ENCODE data around the gene SLX4IP. TPM values are rescaled to one million over a fixed set of nuclear protein-coding genes. Genes with fewer than 3 reads are reported as not detected.

SLX4IP gene
- total RNA-seq, 2 experiments from 2014 or later, result 1.6 to 1.8 TPM

DNA sequence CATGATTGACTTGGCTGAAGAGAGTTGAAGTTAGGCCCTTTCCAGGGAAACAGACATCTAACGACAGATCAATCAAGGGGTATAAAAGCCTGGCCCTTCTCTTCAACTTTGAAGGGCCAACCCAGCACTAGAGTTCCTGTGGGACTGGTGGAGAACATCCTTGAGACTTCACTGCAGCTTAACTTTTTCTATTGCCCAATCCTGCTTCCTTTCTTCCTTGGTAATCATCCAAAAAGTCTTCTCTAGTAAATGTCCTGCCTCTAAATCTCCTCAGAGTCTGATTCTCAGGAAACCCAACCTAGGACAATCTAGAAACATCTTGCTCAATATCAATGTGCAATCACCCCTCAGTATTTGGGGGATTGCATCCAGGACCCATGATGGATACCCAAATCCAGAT, 3.0 kb upstream of the SLX4IP start:
- Mint-ChIP-seq H3K27me3 (no peaks in the 10 kb centered on the region), H3K36me3 (ENCODE audit: low read depth) (peaks cover 21% of the 10 kb centered on the region), H3K4me1 (ENCODE audit: low read depth) (peaks cover 83% of the 10 kb centered on the region), H3K4me3 (peak overlapping the region; percentile 50), H3K9me3 (no peaks in the 10 kb centered on the region), H3K27ac (peak overlapping the region; percentile 65)
- no peaks in the 10 kb centered on the region for H3K9me3 ChIP-seq (ENCODE audit: control insufficient read depth in 1 of 2, insufficient read depth in 1 of 2, low read length in 2 of 2)
- intact Hi-C loops (cut with DNase I, micrococcal nuclease), result loop anchor here (2.0 to 10.0 kb wide), 3 partner anchors 73 to 1465 kb away; partner anchors contain the start of gene ANKEF1 (in 1 of the 2)
- H3K36me3 ChIP-seq (ENCODE audit: insufficient read depth, low read length), result peaks cover 4% of the 10 kb centered on the region
- H3K27me3 ChIP-seq (ENCODE audit: control insufficient read depth in 1 of 2, insufficient read depth in 2 of 2, low read length in 2 of 2), result no peaks in the 10 kb centered on the region
- CTCF ChIA-PET, result no interaction called here
- POLR2A ChIA-PET, result no interaction called here
- ATAC-seq (ENCODE audit: poor library complexity) (no peak), DNase-seq (no peak)
- peaks cover 19% of the 10 kb centered on the region for H3K4me1 ChIP-seq (ENCODE audit: insufficient read depth, low read length)
- no peak overlapping the region for H3K27ac ChIP-seq (ENCODE audit: low read depth in 1 of 2, low read length in 2 of 2)
- H3K4me3 ChIP-seq (ENCODE audit: low read length), result no peak overlapping the region
- TF ChIP-seq, protein P1, sequence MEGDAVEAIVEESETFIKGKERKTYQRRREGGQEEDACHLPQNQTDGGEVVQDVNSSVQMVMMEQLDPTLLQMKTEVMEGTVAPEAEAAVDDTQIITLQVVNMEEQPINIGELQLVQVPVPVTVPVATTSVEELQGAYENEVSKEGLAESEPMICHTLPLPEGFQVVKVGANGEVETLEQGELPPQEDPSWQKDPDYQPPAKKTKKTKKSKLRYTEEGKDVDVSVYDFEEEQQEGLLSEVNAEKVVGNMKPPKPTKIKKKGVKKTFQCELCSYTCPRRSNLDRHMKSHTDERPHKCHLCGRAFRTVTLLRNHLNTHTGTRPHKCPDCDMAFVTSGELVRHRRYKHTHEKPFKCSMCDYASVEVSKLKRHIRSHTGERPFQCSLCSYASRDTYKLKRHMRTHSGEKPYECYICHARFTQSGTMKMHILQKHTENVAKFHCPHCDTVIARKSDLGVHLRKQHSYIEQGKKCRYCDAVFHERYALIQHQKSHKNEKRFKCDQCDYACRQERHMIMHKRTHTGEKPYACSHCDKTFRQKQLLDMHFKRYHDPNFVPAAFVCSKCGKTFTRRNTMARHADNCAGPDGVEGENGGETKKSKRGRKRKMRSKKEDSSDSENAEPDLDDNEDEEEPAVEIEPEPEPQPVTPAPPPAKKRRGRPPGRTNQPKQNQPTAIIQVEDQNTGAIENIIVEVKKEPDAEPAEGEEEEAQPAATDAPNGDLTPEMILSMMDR (IDR thresholded peaks at IDR 0.05), result no peak

DNA sequence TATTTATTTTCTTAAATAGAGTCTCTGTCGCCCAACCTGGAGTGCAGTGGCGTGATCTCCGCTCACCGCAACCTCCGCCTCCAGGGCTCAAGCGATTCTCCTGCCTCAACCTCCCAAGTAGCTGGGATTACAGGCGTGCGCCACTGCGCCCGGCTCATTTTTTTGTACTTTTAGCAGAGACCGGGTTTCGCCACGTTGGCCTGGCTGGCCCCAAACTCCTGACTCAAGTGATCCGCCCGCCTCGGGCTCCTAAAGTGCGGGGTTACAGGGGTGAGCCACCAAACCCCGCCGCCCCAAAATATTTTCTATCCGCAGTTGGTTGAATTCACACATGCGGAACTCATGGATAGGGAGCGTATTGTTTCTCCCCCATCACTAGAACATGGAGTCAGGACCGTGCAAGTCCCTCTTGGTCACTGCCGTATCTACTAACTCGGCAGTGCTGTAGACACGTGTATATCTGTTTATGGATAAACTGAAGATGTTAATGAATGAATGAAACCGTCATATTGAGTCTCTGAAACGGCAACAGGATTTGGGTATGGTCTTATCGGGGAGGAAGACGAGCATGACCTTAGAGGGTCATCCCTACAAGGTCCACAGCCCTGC, 2.0 kb upstream of the SLX4IP start:
- Mint-ChIP-seq H3K36me3 (ENCODE audit: low read depth) (peaks cover 21% of the 10 kb centered on the region), H3K27ac (peak overlapping the region; percentile 97), H3K9me3 (no peaks in the 10 kb centered on the region), H3K27me3 (no peaks in the 10 kb centered on the region), H3K4me3 (peak overlapping the region; percentile 94), H3K4me1 (ENCODE audit: low read depth) (peaks cover 83% of the 10 kb centered on the region)
- H3K27ac ChIP-seq (ENCODE audit: low read depth in 1 of 2, low read length in 2 of 2), result peak overlapping the region in 1 of 2 donors; percentile 87
- H3K4me3 ChIP-seq (ENCODE audit: low read length), result peak overlapping the region; percentile 69
- DNase-seq (no peak), ATAC-seq (ENCODE audit: poor library complexity) (no peak)
- H3K27me3 ChIP-seq (ENCODE audit: control insufficient read depth in 1 of 2, insufficient read depth in 2 of 2, low read length in 2 of 2), result no peaks in the 10 kb centered on the region
- TF ChIP-seq, protein P1 (IDR thresholded peaks at IDR 0.05), result no peak
- ChIA-PET POLR2A (interaction anchor here (1.6 to 3.4 kb wide), 5 partner anchors 8 to 399 kb away, joined by 6 to 22 read pairs (median 11); partner anchors contain the start of gene ANKEF1), CTCF (interaction anchor here (1.7 kb wide), 1 partner anchor 455 kb away, joined by 6 read pairs; no protein-coding TSS in a partner anchor)
- no peaks in the 10 kb centered on the region for H3K9me3 ChIP-seq (ENCODE audit: control insufficient read depth in 1 of 2, insufficient read depth in 1 of 2, low read length in 2 of 2)
- H3K4me1 ChIP-seq (ENCODE audit: insufficient read depth, low read length), result peaks cover 19% of the 10 kb centered on the region
- peaks cover 4% of the 10 kb centered on the region for H3K36me3 ChIP-seq (ENCODE audit: insufficient read depth, low read length)
- intact Hi-C loops (cut with DNase I, micrococcal nuclease), result loop anchor here (2.0 to 10.0 kb wide), 3 partner anchors 72 to 1464 kb away; partner anchors contain the start of gene ANKEF1 (in 1 of the 2)

DNA sequence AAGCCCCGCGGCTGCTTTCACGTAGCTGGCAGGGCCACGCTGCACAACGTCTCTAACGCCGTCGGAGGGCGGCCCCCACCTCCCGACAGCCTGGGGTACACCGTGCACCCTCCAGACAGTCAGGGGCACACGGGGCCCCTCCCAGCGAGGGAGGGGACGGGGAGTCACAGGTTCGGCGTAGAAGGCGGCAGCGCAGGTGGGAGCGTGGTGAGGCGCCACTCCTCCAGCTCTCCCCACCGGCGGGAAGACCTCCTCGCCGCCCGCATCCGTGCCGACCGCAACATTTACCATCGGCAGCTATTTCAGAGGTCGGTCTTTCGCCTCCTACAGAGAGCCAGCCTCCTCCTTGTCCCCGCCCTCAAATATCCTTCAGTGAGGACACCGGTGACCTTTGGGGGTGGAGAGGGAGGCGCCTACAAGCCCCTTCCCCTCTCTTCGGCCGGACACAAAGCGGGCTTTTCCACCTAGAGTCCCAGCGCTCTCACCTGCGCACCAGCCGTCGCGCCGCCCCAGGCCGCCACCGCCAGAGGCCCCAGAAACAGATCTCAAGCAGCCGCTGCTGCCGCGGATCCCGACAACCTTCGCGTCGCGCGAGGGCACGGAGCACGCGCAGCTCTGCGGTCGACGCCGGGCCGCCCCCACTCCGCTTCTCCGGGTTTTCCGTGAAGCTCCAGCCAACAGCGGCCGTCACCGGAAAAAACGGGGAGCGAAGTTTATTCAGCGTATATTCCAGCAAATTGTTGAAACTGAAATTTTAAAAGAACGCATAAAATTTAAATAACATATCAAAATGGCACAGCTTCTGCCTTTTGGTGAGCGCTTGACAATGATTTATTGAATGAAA, 1.3 kb upstream of the SLX4IP start, which contains the start of gene MKKS:
TSS of gene MKKS (minus strand) at position 600 of the 844 bp plus-strand sequence. CDS start 20,708 bp downstream, outside the sequence.
- H3K27me3 Mint-ChIP-seq, result no peaks in the 10 kb centered on the region
- ATAC-seq (ENCODE audit: poor library complexity) (peak; percentile 75), DNase-seq (peak; percentile 72 to 95 (median 82))
- intact Hi-C loops (cut with DNase I, micrococcal nuclease), result loop anchor here (1.0 to 10.0 kb wide), 4 partner anchors 13 to 1463 kb away; partner anchors contain the start of gene ANKEF1 (in 2 of the 2)
- peak within 1 kb of the TSS; percentile 76 to 87 for H3K27ac ChIP-seq (ENCODE audit: low read depth in 1 of 2, low read length in 2 of 2)
- peak within 1 kb of the TSS; percentile 97 for H3K27ac Mint-ChIP-seq
- no peaks in the 10 kb centered on the region for H3K9me3 Mint-ChIP-seq
- H3K36me3 Mint-ChIP-seq (ENCODE audit: low read depth), result peaks cover 21% of the 10 kb centered on the region
- H3K36me3 ChIP-seq (ENCODE audit: insufficient read depth, low read length), result no peaks in the 10 kb centered on the region
- TF ChIP-seq, protein P1 (IDR thresholded peaks at IDR 0.05), result no peak
- ChIA-PET CTCF (interaction anchor here (1.4 to 1.7 kb wide), 4 partner anchors 9 to 455 kb away, joined by 3 to 6 read pairs (median 4); no protein-coding TSS in a partner anchor), POLR2A (interaction anchor here (0.5 to 3.4 kb wide), 15 partner anchors 9 to 400 kb away, joined by 3 to 22 read pairs (median 4); partner anchors contain the start of gene ANKEF1)
- H3K4me1 ChIP-seq (ENCODE audit: insufficient read depth, low read length), result peaks cover 23% of the 10 kb centered on the region
- peaks cover 78% of the 10 kb centered on the region for H3K4me1 Mint-ChIP-seq (ENCODE audit: low read depth)
- H3K9me3 ChIP-seq (ENCODE audit: control insufficient read depth in 1 of 2, insufficient read depth in 1 of 2, low read length in 2 of 2), result no peaks in the 10 kb centered on the region
- H3K4me3 Mint-ChIP-seq, result peak within 1 kb of the TSS; percentile 94
- H3K4me3 ChIP-seq (ENCODE audit: low read length), result peak within 1 kb of the TSS; percentile 69
- no peaks in the 10 kb centered on the region for H3K27me3 ChIP-seq (ENCODE audit: control insufficient read depth in 1 of 2, insufficient read depth in 2 of 2, low read length in 2 of 2)

All from CD4-positive, alpha-beta T cell (primary cell).